GM12878 (cell line): ENCODE data around the gene ISG20L2. TPM values are rescaled to one million over a fixed set of nuclear protein-coding genes. Genes with fewer than 3 reads are reported as not detected.

Experiments used
- ATAC-seq: fragments of 200-7000 bp; cut with Tn5 transposase; 3 replicates; pipeline ENCODE4 v1.9.1; 2020; ENCODE audit warnings: mild to moderate bottlenecking, moderate library complexity
- BruUV-seq: library from RNA; stranded (reverse); fragments of 400-500 nt; replicated peaks from 2 replicates; lab custom pipeline; 2021; lab: Mats Ljungman, UMichigan
- CTCF ChIA-PET: fragments of 300-600 bp; sonication (Branson Sonifier 250); formaldehyde crosslinking; extraction: SDS; loops from one replicate; lab custom pipeline; 2021; ENCODE audit warnings: inconsistent platforms; lab: Yijun Ruan, JAX
- POLR2A ChIA-PET: fragments of 350-600 bp; formaldehyde crosslinking; extraction: SDS; loops from one replicate; lab custom pipeline; 2021; ENCODE audit warnings: inconsistent platforms; lab: Charles Lee
- RAD21 ChIA-PET: fragments of 300-600 bp; sonication (Branson Sonifier 250); formaldehyde crosslinking; loops from one replicate; lab custom pipeline; 2023; ENCODE audit warnings: antibody characterized with exemption; ENCODE audit not compliant: unreplicated experiment; lab: Charles Lee
- SMC1A ChIA-PET: fragments of 300-600 bp; sonication (Branson Sonifier 250); formaldehyde crosslinking; loops from one replicate; lab custom pipeline; 2023; ENCODE audit not compliant: unreplicated experiment, uncharacterized antibody; lab: Charles Lee
- DNase-seq: peaks from one replicate; pipeline ENCODE4 v3.0.0-alpha.2; 2011; ENCODE audit warnings: low read depth, low spot score
- FAIRE-seq: peaks from 3 replicates; lab custom pipeline; 2011; peaks lifted over from hg19 to GRCh38; lab: Jason Lieb, UNC
- H2AFZ ChIP-seq: 2 replicates; pipeline ENCODE4 v1.6.0; 2011; ENCODE audit warnings: low read depth, low read length, control low read depth; ENCODE audit not compliant: control insufficient read depth
- H3K27ac ChIP-seq: 2 replicates; pipeline ENCODE4 v1.5.1; 2011; ENCODE audit warnings: control low read depth; ENCODE audit not compliant: control insufficient read depth, insufficient read depth
- H3K27me3 ChIP-seq, 2 experiments: replicated peaks in 1 of 2; 2 replicates each; pipeline versions ENCODE4 v1.6.0 to v1.6.1; 2011; ENCODE audit warnings: low read length in 1 of 2; ENCODE audit not compliant: control insufficient read depth in 2 of 2, insufficient read depth in 2 of 2
- H3K36me3 ChIP-seq, 2 experiments: 2 replicates each; pipeline ENCODE4 v1.5.1; 2011; ENCODE audit warnings: low read length in 1 of 2; ENCODE audit not compliant: control insufficient read depth in 2 of 2, insufficient read depth in 2 of 2
- H3K4me1 ChIP-seq: 2 replicates; pipeline ENCODE4 v1.6.1; 2011; ENCODE audit warnings: mild to moderate bottlenecking, low read length, moderate library complexity, mixed read lengths; ENCODE audit not compliant: control insufficient read depth, insufficient read depth
- H3K4me2 ChIP-seq: 2 replicates; pipeline ENCODE4 v1.6.0; 2011; ENCODE audit warnings: control low read depth; ENCODE audit not compliant: control insufficient read depth, insufficient read depth
- H3K4me3 ChIP-seq: fragments of 200-600 bp; sonication (generic); 2 replicates; pipeline ENCODE4 v1.5.1; 2016
- H3K79me2 ChIP-seq: 2 replicates; pipeline ENCODE4 v1.6.0; 2011; ENCODE audit warnings: low read length; ENCODE audit not compliant: control insufficient read depth, insufficient read depth
- H3K9ac ChIP-seq: 2 replicates; pipeline ENCODE4 v1.8.0; 2011; ENCODE audit warnings: low read length, control low read depth, mixed read lengths; ENCODE audit not compliant: control insufficient read depth, insufficient read depth
- H3K9me3 ChIP-seq: replicated peaks from 3 replicates; pipeline ENCODE4 v1.5.1; 2011; ENCODE audit warnings: mild to moderate bottlenecking, low read length; ENCODE audit not compliant: control insufficient read depth, insufficient read depth
- H4K20me1 ChIP-seq: 2 replicates; pipeline ENCODE4 v1.6.0; 2011; ENCODE audit not compliant: control insufficient read depth, insufficient read depth
- ATF7 ChIP-seq: fragments of 450-650 bp; IDR thresholded peaks from 2 replicates; pipeline ENCODE4 v1.6.1; 2016; ENCODE audit warnings: low read depth, mild to moderate bottlenecking
- DPF2 ChIP-seq: fragments of 450-650 bp; IDR thresholded peaks from 2 replicates; pipeline ENCODE4 v1.6.1; 2017; ENCODE audit warnings: mild to moderate bottlenecking
- FOS ChIP-seq: IDR thresholded peaks from 3 replicates; pipeline ENCODE4 v1.6.1; 2011; ENCODE audit warnings: borderline replicate concordance; ENCODE audit not compliant: insufficient read length; ENCODE audit errors: extremely low read depth
- FOXK2 ChIP-seq: fragments of 450-650 bp; IDR thresholded peaks from 2 replicates; pipeline ENCODE4 v1.6.1; 2017; ENCODE audit warnings: mild to moderate bottlenecking, moderate library complexity
- NBN ChIP-seq: fragments of 450-650 bp; IDR thresholded peaks from 2 replicates; pipeline ENCODE4 v1.6.1; 2016
- NFXL1 ChIP-seq: fragments of 450-650 bp; IDR thresholded peaks from 2 replicates; pipeline ENCODE4 v1.6.1; 2017; ENCODE audit warnings: antibody characterized with exemption, mild to moderate bottlenecking, borderline replicate concordance
- NFYB ChIP-seq: IDR thresholded peaks from 2 replicates; pipeline ENCODE4 v1.6.1; 2011; ENCODE audit warnings: low read depth, mild to moderate bottlenecking, low read length, improper control_type of control experiment, moderate library complexity; ENCODE audit not compliant: insufficient read depth
- NR2C2 ChIP-seq: IDR thresholded peaks from 2 replicates; pipeline ENCODE4 v1.6.1; 2011; ENCODE audit warnings: borderline replicate concordance, low read depth; ENCODE audit not compliant: control insufficient read depth, insufficient read length
- NR2F1 ChIP-seq: fragments of 450-650 bp; conservative IDR thresholded peaks from 2 replicates; pipeline ENCODE4 v1.6.1; 2017; ENCODE audit warnings: mild to moderate bottlenecking
- PBX3 ChIP-seq: IDR thresholded peaks from 2 replicates; pipeline ENCODE4 v1.6.1; 2011; ENCODE audit warnings: mild to moderate bottlenecking, low read depth, low read length, moderate library complexity; ENCODE audit not compliant: insufficient replicate concordance
- PML ChIP-seq: IDR thresholded peaks from 2 replicates; pipeline ENCODE4 v1.6.1; 2012; ENCODE audit warnings: low read length, inconsistent platforms
- RAD51 ChIP-seq: fragments of 450-650 bp; IDR thresholded peaks from 2 replicates; pipeline ENCODE4 v1.6.1; 2016; ENCODE audit warnings: moderate library complexity, mild to moderate bottlenecking, inconsistent platforms
- RFX5 ChIP-seq: IDR thresholded peaks from 2 replicates; pipeline ENCODE4 v1.6.1; 2011; ENCODE audit warnings: low read depth, low read length, improper control_type of control experiment
- SIN3A ChIP-seq: IDR thresholded peaks from 2 replicates; pipeline ENCODE4 v1.6.1; 2012; ENCODE audit warnings: low read depth, low read length, improper control_type of control experiment
- WRNIP1 ChIP-seq: IDR thresholded peaks from 2 replicates; pipeline ENCODE4 v1.6.1; 2011; ENCODE audit warnings: low read depth, low read length, improper control_type of control experiment, borderline replicate concordance
- ZBTB4 ChIP-seq: fragments of 450-650 bp; formaldehyde crosslinking; IDR thresholded peaks from 2 replicates; pipeline ENCODE4 v1.4.0; 2022; ENCODE audit warnings: mild to moderate bottlenecking, moderate library complexity
- ZSCAN29 ChIP-seq: fragments of 450-650 bp; IDR thresholded peaks from 2 replicates; pipeline ENCODE4 v1.6.1; 2017; ENCODE audit warnings: mild to moderate bottlenecking, moderate library complexity
- WGBS: methylation state at CpG from one replicate; pipeline ENCODE4 v1.1.6; 2016; ENCODE audit warnings: low lambda C conversion rate; ENCODE audit not compliant: insufficient replicate concordance, insufficient coverage; ENCODE audit errors: missing lambda C conversion rate; 5-methylcytosine and 5-hydroxymethylcytosine counted together
- in situ Hi-C: fragments of 300-500 bp; cut with MboI; formaldehyde crosslinking; loops from 9 replicates; pipeline ENCODE4 v1.14.3; 2018; ENCODE audit warnings: mixed read lengths
- intact Hi-C: fragments of 100-400 bp; cut with micrococcal nuclease; formaldehyde crosslinking; loops from one replicate; pipeline ENCODE4 v1.14.2; 2022; ENCODE audit not compliant: unreplicated experiment
- polyA plus RNA-seq, 11 experiments: library from polyadenylated mRNA; depleted of rRNA in 4 of 11; unstranded in 6 of 11; stranded (reverse) in 5 of 11; fragments of >200 nt; fragmentation: Nextera tagmentation in 4 of 11; fragmentation: Illumina TruSeq in 1 of 11; extraction: Ambion mirVana in 4 of 11; extraction: Trizol in 1 of 11; gene quantifications; 1 replicate in 1 of 11; 2 replicates in 10 of 11; pipeline versions ENCODE4 v1.2.1 to v1.2.3, GENCODE V29; 2011 to 2016; ENCODE audit warnings: inconsistent platforms in 2 of 11, missing spikeins in 2 of 11, low read depth in 1 of 11
- total RNA-seq, 4 experiments: library from RNA; depleted of rRNA in 3 of 4; stranded (reverse); fragments of >200 nt in 3 of 4; fragmentation: Illumina TruSeq in 1 of 4; extraction: Trizol in 1 of 4; gene quantifications; 2 replicates each; pipeline versions ENCODE4 v1.2.1 to v1.2.3, GENCODE V29; 2013 to 2021
- TF ChIP-seq, protein P1 (sequence below): fragments of 150-350 bp; IDR thresholded peaks from 2 replicates; pipeline ENCODE4 v1.6.1; 2014; ENCODE audit warnings: mild to moderate bottlenecking, low read depth, low read length
- TF ChIP-seq, protein P2 (sequence below): IDR thresholded peaks from 2 replicates; pipeline ENCODE4 v1.6.1; 2011; ENCODE audit warnings: borderline replicate concordance, low read depth, mild to moderate bottlenecking, moderate library complexity, mixed read lengths, low read length; ENCODE audit not compliant: insufficient read depth; ENCODE audit errors: extremely low read length

ISG20L2 gene
- total and polyA plus RNA-seq, 10 of the 15 experiments (the other 5 are each of a cell fraction or from before 2014, with no cell fraction given): 16.4 to 111 (median 48.0) TPM

DNA sequence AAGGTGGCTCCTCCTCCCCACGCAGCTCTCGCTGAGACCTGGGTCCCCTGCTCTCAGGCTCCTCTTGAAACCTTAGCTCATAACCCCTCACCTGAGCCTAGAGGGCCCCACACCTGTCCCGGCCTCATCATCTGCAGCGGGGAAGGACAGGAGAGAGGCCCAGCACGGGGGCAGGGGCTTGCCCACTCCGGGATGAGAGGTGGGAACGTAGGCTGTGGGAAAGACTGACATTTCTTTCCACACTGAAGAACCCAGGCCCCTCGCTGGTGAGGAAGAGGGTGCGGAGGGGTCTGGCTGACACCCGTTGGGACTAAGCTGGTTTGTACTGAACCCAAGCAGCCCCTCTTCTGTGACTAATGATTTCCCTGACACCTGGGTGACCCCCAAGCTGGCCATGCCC lies 37.4 kb downstream of the ISG20L2 start:
- 26% methylated on average over 10 of the region's 10 CpGs for WGBS
- ChIA-PET CTCF (interaction anchor here (0.7 to 11.1 kb wide), 14 partner anchors 8 to 199 kb away, joined by 3 to 433 read pairs (median 22); partner anchors contain the start of genes CRABP2, INSRR, ISG20L2 and METTL25B), RAD21 (interaction anchor here (0.6 to 10.2 kb wide), 4 partner anchors 15 to 169 kb away, joined by 4 to 173 read pairs (median 42); partner anchors contain the start of genes CRABP2, INSRR, ISG20L2 and METTL25B), SMC1A (interaction anchor here (1.0 to 4.0 kb wide), 4 partner anchors 8 to 170 kb away, joined by 3 to 168 read pairs (median 16); partner anchors contain the start of genes ISG20L2, METTL25B and NTRK1), POLR2A (interaction anchor here (0.7 to 3.1 kb wide), 2 partner anchors 35 kb away, joined by 3 to 21 read pairs; no protein-coding TSS in a partner anchor)
- no peak for ATAC-seq
- H3K27ac ChIP-seq: no peak overlapping the region
- intact Hi-C loops: no loop called here
- in situ Hi-C loops: no loop called here
- no peaks in the 10 kb centered on the region for H3K79me2 ChIP-seq
- no peaks in the 10 kb centered on the region for H3K9me3 ChIP-seq
- no peak for DNase-seq
- no peak for FAIRE-seq
- no TSS peak for BruUV-seq
- peaks cover 18 to 33% of the 10 kb centered on the region in 2 experiments for H3K27me3 ChIP-seq
- H3K4me1 ChIP-seq: no peaks in the 10 kb centered on the region
- H4K20me1 ChIP-seq: peaks cover 4% of the 10 kb centered on the region; the same call in 1 of the 2 replicates
- H2AFZ ChIP-seq: no peak overlapping the region
- H3K4me2 ChIP-seq: no peak overlapping the region
- H3K36me3 ChIP-seq: no peaks in the 10 kb centered on the region
- no peak overlapping the region for H3K4me3 ChIP-seq
- no peak overlapping the region for H3K9ac ChIP-seq
- TF ChIP-seq ZBTB4 (CRISPR knock-in tag) (no peak), NFXL1 (no peak), ATF7 (no peak), FOXK2 (no peak), NR2C2 (no peak), NR2F1 (no peak), PBX3 (no peak), RAD51 (no peak), SIN3A (no peak), NFYB (no peak), WRNIP1 (no peak), FOS (no peak), PML (no peak), RFX5 (no peak), ZSCAN29 (no peak), NBN (no peak), DPF2 (no peak)
- TF ChIP-seq, protein P1, sequence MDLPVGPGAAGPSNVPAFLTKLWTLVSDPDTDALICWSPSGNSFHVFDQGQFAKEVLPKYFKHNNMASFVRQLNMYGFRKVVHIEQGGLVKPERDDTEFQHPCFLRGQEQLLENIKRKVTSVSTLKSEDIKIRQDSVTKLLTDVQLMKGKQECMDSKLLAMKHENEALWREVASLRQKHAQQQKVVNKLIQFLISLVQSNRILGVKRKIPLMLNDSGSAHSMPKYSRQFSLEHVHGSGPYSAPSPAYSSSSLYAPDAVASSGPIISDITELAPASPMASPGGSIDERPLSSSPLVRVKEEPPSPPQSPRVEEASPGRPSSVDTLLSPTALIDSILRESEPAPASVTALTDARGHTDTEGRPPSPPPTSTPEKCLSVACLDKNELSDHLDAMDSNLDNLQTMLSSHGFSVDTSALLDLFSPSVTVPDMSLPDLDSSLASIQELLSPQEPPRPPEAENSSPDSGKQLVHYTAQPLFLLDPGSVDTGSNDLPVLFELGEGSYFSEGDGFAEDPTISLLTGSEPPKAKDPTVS: no peak
- TF ChIP-seq, protein P2, sequence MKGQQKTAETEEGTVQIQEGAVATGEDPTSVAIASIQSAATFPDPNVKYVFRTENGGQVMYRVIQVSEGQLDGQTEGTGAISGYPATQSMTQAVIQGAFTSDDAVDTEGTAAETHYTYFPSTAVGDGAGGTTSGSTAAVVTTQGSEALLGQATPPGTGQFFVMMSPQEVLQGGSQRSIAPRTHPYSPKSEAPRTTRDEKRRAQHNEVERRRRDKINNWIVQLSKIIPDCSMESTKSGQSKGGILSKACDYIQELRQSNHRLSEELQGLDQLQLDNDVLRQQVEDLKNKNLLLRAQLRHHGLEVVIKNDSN: no peak
